AG09319 (cell line): Measurements from ENCODE around the gene SCRN1.
"Not testable (repeated sequence)": the region's sequence is repeated elsewhere in the genome, so short reads cannot be mapped to it uniquely, and the experiment has no call there.

Source experiments
- DNase-seq: peaks from one replicate; pipeline ENCODE4 v3.0.0-alpha.2; 2010; ENCODE audit warnings: low read depth; ENCODE audit errors: extremely low read depth
- CTCF ChIP-seq: IDR thresholded peaks from 2 replicates; pipeline ENCODE4 v1.5.1; 2011; ENCODE audit warnings: low read depth, mild to moderate bottlenecking, inconsistent platforms, low read length, moderate library complexity

SCRN1 gene

GRCh38 chr7:29969738-29970137 is 19.9 kb downstream of the SCRN1 start:
- DNase-seq, result no peak
- no peak for TF ChIP-seq CTCF

GRCh38 chr7:29968683-29969395 is 20.8 kb downstream of the SCRN1 start:
- DNase-seq, result no peak
- no peak for TF ChIP-seq CTCF

GRCh38 chr7:29965030-29965429 is 24.6 kb downstream of the SCRN1 start:
- no peak for TF ChIP-seq CTCF
- no peak for DNase-seq

- no peak for DNase-seq
- TF ChIP-seq CTCF, result no peak
Observed at GRCh38 chr7:29962035-29962434, 27.6 kb downstream of the SCRN1 start.

GRCh38 chr7:29961611-29962010 is 28.0 kb downstream of the SCRN1 start:
- DNase-seq, result not testable (repeated sequence)

GRCh38 chr7:29958667-29959358 is 30.8 kb downstream of the SCRN1 start:
- no peak for DNase-seq
- no peak for TF ChIP-seq CTCF

GRCh38 chr7:29957521-29958310 is 31.9 kb downstream of the SCRN1 start:
- no peak for DNase-seq
- TF ChIP-seq CTCF, result no peak
